ENCODE results near the gene PPP1R1B. TPM values are rescaled to one million over a fixed set of nuclear protein-coding genes. Genes with fewer than 3 reads are reported as not detected.
A peak's percentile ranks its signal among the peaks of the same experiment; 100 is the strongest.

Gene PPP1R1B
- total and polyA plus RNA-seq, 9 of the 15 experiments (the other 6 are each of a cell fraction or from before 2014, with no cell fraction given) = 0.07 to 0.18 (median 0.10) TPM; not detected in 4

GRCh38 chr17:39653662-39654331, 27.0 kb downstream of the PPP1R1B start (continued):
- TF ChIP-seq ZNF280A (IDR thresholded peaks at IDR 0.05; ENCODE audit: low read depth, partially characterized antibody) = no peak
- no peak for TF ChIP-seq ZBTB49 (CRISPR knock-in tag; IDR thresholded peaks at IDR 0.05; ENCODE audit: borderline replicate concordance)
- TF ChIP-seq, protein P1, sequence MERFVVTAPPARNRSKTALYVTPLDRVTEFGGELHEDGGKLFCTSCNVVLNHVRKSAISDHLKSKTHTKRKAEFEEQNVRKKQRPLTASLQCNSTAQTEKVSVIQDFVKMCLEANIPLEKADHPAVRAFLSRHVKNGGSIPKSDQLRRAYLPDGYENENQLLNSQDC (CRISPR knock-in tag; IDR thresholded peaks at IDR 0.05) = no peak
- no peak for TF ChIP-seq ZNF143 (CRISPR knock-in tag; IDR thresholded peaks at IDR 0.05)
- no peak for TF ChIP-seq ZNF431 (CRISPR knock-in tag; IDR thresholded peaks at IDR 0.05)
- TF ChIP-seq, protein P2, sequence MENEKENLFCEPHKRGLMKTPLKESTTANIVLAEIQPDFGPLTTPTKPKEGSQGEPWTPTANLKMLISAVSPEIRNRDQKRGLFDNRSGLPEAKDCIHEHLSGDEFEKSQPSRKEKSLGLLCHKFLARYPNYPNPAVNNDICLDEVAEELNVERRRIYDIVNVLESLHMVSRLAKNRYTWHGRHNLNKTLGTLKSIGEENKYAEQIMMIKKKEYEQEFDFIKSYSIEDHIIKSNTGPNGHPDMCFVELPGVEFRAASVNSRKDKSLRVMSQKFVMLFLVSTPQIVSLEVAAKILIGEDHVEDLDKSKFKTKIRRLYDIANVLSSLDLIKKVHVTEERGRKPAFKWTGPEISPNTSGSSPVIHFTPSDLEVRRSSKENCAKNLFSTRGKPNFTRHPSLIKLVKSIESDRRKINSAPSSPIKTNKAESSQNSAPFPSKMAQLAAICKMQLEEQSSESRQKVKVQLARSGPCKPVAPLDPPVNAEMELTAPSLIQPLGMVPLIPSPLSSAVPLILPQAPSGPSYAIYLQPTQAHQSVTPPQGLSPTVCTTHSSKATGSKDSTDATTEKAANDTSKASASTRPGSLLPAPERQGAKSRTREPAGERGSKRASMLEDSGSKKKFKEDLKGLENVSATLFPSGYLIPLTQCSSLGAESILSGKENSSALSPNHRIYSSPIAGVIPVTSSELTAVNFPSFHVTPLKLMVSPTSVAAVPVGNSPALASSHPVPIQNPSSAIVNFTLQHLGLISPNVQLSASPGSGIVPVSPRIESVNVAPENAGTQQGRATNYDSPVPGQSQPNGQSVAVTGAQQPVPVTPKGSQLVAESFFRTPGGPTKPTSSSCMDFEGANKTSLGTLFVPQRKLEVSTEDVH (IDR thresholded peaks at IDR 0.05; ENCODE audit: low read depth, partially characterized antibody) = no peak
- TF ChIP-seq ARID1B (IDR thresholded peaks at IDR 0.05) = 0 out of 2 replicates have a peak, but pooled peaks have one; percentile 13
- TF ChIP-seq STAT5B (CRISPR knock-in tag; IDR thresholded peaks at IDR 0.05) = no peak
- no peak for TF ChIP-seq KDM1A (IDR thresholded peaks at IDR 0.05)
- TF ChIP-seq KAT2B (IDR thresholded peaks at IDR 0.05; ENCODE audit: low read depth, low read length) = no peak
- TF ChIP-seq ZC3H11A (IDR thresholded peaks at IDR 0.05; ENCODE audit: low read depth, low read length) = no peak
- TF ChIP-seq TBP (optimal IDR thresholded peaks at IDR 0.05; ENCODE audit: low read depth, low read length) = no peak
